Stimulated activated CD4-positive, alpha-beta T cell treated with anti-CD3 and anti-CD28 coated beads, Interleukin-15, amount 100 ng/mL, for 48 hours (primary cell): ENCODE data around the gene HOMEZ.
"Not testable (repeated sequence)": the region's sequence is repeated elsewhere in the genome, so short reads cannot be mapped to it uniquely, and the experiment has no call there.

Experiments used
- DNase-seq, 2 donors: peaks; one replicate each; pipeline ENCODE4 v3.0.0-alpha.2; 2020; ENCODE audit warnings: low read depth in 2 of 2

HOMEZ gene

GRCh38 chr14:23281247-23281646, 4.7 kb downstream of the HOMEZ start:
- DNase-seq, result no peak

GRCh38 chr14:23277928-23278327, 8.0 kb downstream of the HOMEZ start:
- not testable (repeated sequence) for DNase-seq

GRCh38 chr14:23277189-23277588, 8.7 kb downstream of the HOMEZ start:
- no peak for DNase-seq

- no peak for DNase-seq
Measured at GRCh38 chr14:23275412-23275811, 10.5 kb downstream of the HOMEZ start.

- no peak for DNase-seq
Measured at GRCh38 chr14:23269193-23269592, 16.7 kb downstream of the HOMEZ start.

- DNase-seq, result not testable (repeated sequence)
Measured at GRCh38 chr14:23260849-23261248, 25.1 kb downstream of the HOMEZ start.

- DNase-seq, result no peak
Measured at GRCh38 chr14:23259426-23259825, 26.5 kb downstream of the HOMEZ start.

GRCh38 chr14:23258256-23258655, 27.7 kb downstream of the HOMEZ start:
- DNase-seq, result no peak

GRCh38 chr14:23252420-23253333, 33.3 kb downstream of the HOMEZ start:
- no peak for DNase-seq

GRCh38 chr14:23252006-23252405, 33.9 kb downstream of the HOMEZ start:
- DNase-seq, result no peak

- DNase-seq, result no peak
Measured at GRCh38 chr14:23249824-23250223, 36.1 kb downstream of the HOMEZ start.

GRCh38 chr14:23248601-23249000, 37.3 kb downstream of the HOMEZ start:
- no peak for DNase-seq

GRCh38 chr14:23245282-23245681, 40.6 kb downstream of the HOMEZ start:
- DNase-seq, result no peak

GRCh38 chr14:23243066-23243465, 42.9 kb downstream of the HOMEZ start:
- no peak for DNase-seq

- DNase-seq, result no peak
Measured at GRCh38 chr14:23242076-23242475, 43.9 kb downstream of the HOMEZ start.

- not testable (repeated sequence) for DNase-seq
Measured at GRCh38 chr14:23241061-23241715, 44.7 kb downstream of the HOMEZ start.

GRCh38 chr14:23240661-23241060, 45.3 kb downstream of the HOMEZ start:
- DNase-seq, result no peak

GRCh38 chr14:23237772-23238594, 47.9 kb downstream of the HOMEZ start, which contains the start of gene RNF212B:
Gene RNF212B, plus strand, starts transcription at chr14:23237936. Its CDS starts 2,410 bp downstream, at chr14:23240346.
- peak; percentile 77 to 90 for DNase-seq

- DNase-seq, result not testable (repeated sequence)
Measured at GRCh38 chr14:23232241-23232808, 53.6 kb downstream of the HOMEZ start.

GRCh38 chr14:23228812-23229211, 57.1 kb downstream of the HOMEZ start:
- no peak for DNase-seq

GRCh38 chr14:23227566-23227965, 58.4 kb downstream of the HOMEZ start:
- no peak for DNase-seq

- DNase-seq, result not testable (repeated sequence)
Measured at GRCh38 chr14:23224958-23225357, 61.0 kb downstream of the HOMEZ start.
